ENCODE results near the gene TMEM203. TPM values are rescaled to one million over a fixed set of nuclear protein-coding genes. Genes with fewer than 3 reads are reported as not detected.

The TMEM203 gene
- total RNA-seq, 4 donors from 2014 or later: 24.7 to 45.9 (median 32.0) TPM

DNA sequence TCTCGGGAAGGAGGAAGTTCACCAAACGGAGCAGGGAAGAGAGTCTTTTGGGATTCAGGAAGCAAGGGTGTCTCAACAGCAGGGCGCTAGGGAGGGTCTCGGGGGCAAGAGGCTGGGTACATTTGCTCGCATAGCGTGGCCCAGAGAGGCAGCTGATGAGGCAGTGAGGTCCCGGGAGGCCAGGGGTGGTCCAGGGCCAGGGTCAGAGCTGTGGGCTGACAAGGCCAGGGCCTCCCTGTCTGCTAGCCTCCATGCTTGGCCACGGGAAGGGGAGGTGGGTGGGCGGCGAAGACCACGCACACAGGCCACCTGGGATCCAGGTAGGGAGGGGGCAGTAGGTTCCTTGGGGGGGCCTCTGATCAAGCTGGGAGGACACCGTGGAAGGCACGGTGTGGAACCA is 6.1 kb upstream of the TMEM203 start:
- intact Hi-C loops (cut with DNase I; ENCODE audit: low total_unique reads) (no loop called here), in situ Hi-C loops (cut with MboI; ENCODE audit: low sequenced_read_pairs in 4 of 4) (loop anchor here in 1 of 4 donors (10.0 kb wide), 1 partner anchor 87 kb away; no protein-coding TSS in a partner anchor)
- H3K27me3 ChIP-seq: no peaks in the 10 kb centered on the region
- peaks cover 4 to 5% of the 10 kb centered on the region in 2 donors for H3K4me1 ChIP-seq
- no peak for ATAC-seq
- no peak overlapping the region for H3K4me3 ChIP-seq
- no peak overlapping the region for H3K27ac ChIP-seq
- no peak for DNase-seq
- H3K9me3 ChIP-seq: no peaks in the 10 kb centered on the region
- TF ChIP-seq, protein P1, sequence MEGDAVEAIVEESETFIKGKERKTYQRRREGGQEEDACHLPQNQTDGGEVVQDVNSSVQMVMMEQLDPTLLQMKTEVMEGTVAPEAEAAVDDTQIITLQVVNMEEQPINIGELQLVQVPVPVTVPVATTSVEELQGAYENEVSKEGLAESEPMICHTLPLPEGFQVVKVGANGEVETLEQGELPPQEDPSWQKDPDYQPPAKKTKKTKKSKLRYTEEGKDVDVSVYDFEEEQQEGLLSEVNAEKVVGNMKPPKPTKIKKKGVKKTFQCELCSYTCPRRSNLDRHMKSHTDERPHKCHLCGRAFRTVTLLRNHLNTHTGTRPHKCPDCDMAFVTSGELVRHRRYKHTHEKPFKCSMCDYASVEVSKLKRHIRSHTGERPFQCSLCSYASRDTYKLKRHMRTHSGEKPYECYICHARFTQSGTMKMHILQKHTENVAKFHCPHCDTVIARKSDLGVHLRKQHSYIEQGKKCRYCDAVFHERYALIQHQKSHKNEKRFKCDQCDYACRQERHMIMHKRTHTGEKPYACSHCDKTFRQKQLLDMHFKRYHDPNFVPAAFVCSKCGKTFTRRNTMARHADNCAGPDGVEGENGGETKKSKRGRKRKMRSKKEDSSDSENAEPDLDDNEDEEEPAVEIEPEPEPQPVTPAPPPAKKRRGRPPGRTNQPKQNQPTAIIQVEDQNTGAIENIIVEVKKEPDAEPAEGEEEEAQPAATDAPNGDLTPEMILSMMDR (IDR thresholded peaks at IDR 0.05 in 4 of 5, conservative IDR thresholded peaks at IDR 0.05 in 1 of 5): no peak
- TF ChIP-seq POLR2A (IDR thresholded peaks at IDR 0.05): no peak
- no peaks in the 10 kb centered on the region for H3K36me3 ChIP-seq

DNA sequence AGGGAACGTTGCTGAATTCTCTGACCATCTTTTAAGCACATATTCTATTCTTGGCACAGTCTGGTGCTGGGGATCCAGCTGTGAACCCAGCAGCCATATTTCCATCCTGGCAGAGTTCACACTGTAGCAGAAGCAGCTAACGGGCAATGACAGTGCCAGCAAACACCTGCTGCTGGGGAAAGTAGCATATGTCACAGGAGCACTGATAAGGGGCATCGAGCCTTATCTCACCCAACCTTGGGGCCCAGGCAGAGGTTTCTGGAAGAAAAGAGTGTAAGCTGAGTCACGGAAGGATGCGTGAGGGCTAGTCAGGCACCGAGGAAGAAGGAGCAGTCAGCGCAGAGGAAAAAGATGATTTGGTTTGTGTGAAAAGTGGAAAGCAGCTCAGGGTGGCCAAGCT is 1.2 kb upstream of the TMEM203 start:
- peaks cover 43 to 46% of the 10 kb centered on the region in 2 donors for H3K4me1 ChIP-seq
- no peak overlapping the region for H3K27ac ChIP-seq
- ATAC-seq: no peak

DNA sequence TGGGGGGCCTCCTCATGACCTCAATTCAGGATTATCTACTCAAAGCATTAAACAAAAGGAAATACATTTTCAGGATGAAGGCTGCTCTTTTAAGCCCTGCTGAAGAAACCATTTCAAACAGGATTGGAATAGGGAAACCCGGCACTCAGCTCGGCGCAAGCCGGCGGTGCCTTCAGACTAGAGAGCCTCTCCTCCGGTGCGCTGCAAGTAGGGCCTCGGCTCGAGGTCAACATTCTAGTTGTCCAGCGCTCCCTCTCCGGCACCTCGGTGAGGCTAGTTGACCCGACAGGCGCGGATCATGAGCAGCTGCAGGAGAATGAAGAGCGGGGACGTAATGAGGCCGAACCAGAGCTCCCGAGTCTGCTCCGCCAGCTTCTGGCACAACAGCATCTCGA is 720 bp downstream of the TMEM203 start:
- intact Hi-C loops (cut with DNase I; ENCODE audit: low total_unique reads) (loop anchor here (1.0 to 5.0 kb wide), 2 partner anchors 16 to 38 kb away; partner anchors contain the start of genes ANAPC2, SSNA1 and TUBB4B), in situ Hi-C loops (cut with MboI; ENCODE audit: low sequenced_read_pairs in 4 of 4) (no loop called here)
- Histone ChIP-seq H3K4me3 (peak overlapping the region; percentile 75 to 97 (median 90)), H3K36me3 (no peaks in the 10 kb centered on the region), H3K4me1 (peaks cover 51 to 54% of the 10 kb centered on the region in 2 donors), H3K27me3 (no peaks in the 10 kb centered on the region), H3K9me3 (no peaks in the 10 kb centered on the region), H3K27ac (peak overlapping the region; percentile 65 to 90 (median 78))
- TF ChIP-seq POLR2A (IDR thresholded peaks at IDR 0.05): no peak
- TF ChIP-seq, protein P1 (IDR thresholded peaks at IDR 0.05 in 4 of 5, conservative IDR thresholded peaks at IDR 0.05 in 1 of 5): no peak
- ATAC-seq: no peak
- DNase-seq: no peak

More for the DNA sequence above, 1.2 kb upstream of the TMEM203 start:
- DNase-seq: no peak
- no peak for TF ChIP-seq POLR2A (IDR thresholded peaks at IDR 0.05)
- TF ChIP-seq, protein P1 (IDR thresholded peaks at IDR 0.05 in 4 of 5, conservative IDR thresholded peaks at IDR 0.05 in 1 of 5): no peak
- intact Hi-C loops (cut with DNase I; ENCODE audit: low total_unique reads) (no loop called here), in situ Hi-C loops (cut with MboI; ENCODE audit: low sequenced_read_pairs in 4 of 4) (no loop called here)
- no peaks in the 10 kb centered on the region for H3K9me3 ChIP-seq
- peak overlapping the region; percentile 75 to 97 (median 90) for H3K4me3 ChIP-seq
- H3K27me3 ChIP-seq: no peaks in the 10 kb centered on the region
- H3K36me3 ChIP-seq: no peaks in the 10 kb centered on the region

- TF ChIP-seq, protein P1 (IDR thresholded peaks at IDR 0.05 in 4 of 5, conservative IDR thresholded peaks at IDR 0.05 in 1 of 5): no peak
- no peak for TF ChIP-seq POLR2A (IDR thresholded peaks at IDR 0.05)
- H3K4me3 ChIP-seq: no peak overlapping the region
- H3K27me3 ChIP-seq: no peaks in the 10 kb centered on the region
- H3K27ac ChIP-seq: no peak overlapping the region
- no peak for ATAC-seq
- intact Hi-C loops (cut with DNase I; ENCODE audit: low total_unique reads) (loop anchor here (5.0 kb wide), 1 partner anchor 39 kb away; the partner anchor contains the start of gene TUBB4B), in situ Hi-C loops (cut with MboI; ENCODE audit: low sequenced_read_pairs in 4 of 4) (no loop called here)
- no peak for DNase-seq
- no peaks in the 10 kb centered on the region for H3K36me3 ChIP-seq
- H3K4me1 ChIP-seq: peaks cover 67 to 71% of the 10 kb centered on the region in 2 donors
- H3K9me3 ChIP-seq: no peaks in the 10 kb centered on the region
Observed at GRCh38 chr9:137202966-137203365, 2.5 kb downstream of the TMEM203 start.

Data from gastrocnemius medialis (tissue), 4 donors.